Astrocyte (in vitro differentiated cells and primary cell): ENCODE data around the gene NCAPD2.

ENCODE experiments used
- CTCF ChIP-seq: IDR thresholded peaks from 2 replicates; pipeline ENCODE4 v1.5.1; 2011; ENCODE audit warnings: low read depth, mild to moderate bottlenecking, inconsistent platforms, low read length, moderate library complexity; ENCODE audit not compliant: insufficient read depth
- EZH2 ChIP-seq: IDR thresholded peaks from 2 replicates; pipeline ENCODE4 v1.6.1; 2012; ENCODE audit warnings: mild to moderate bottlenecking, low read length, inconsistent platforms; ENCODE audit not compliant: insufficient read depth

GRCh38 chr12:6539707-6540134 is 45.8 kb downstream of the NCAPD2 start:
- TF ChIP-seq CTCF, result no peak
- no peak for TF ChIP-seq EZH2
